Uterus (tissue), 2 donors: ENCODE results near the gene ECM2.

Experiments
- CTCF ChIP-seq, 4 experiments: fragments of 200-600 bp in 2 of 4; fragments of 450-650 bp in 2 of 4; sonication (generic) in 2 of 4; IDR thresholded peaks; one replicate each; pipeline ENCODE4 v1.5.1; 2016 to 2019; ENCODE audit warnings: antibody characterized with exemption in 4 of 4, mild to moderate bottlenecking in 2 of 4, moderate library complexity in 1 of 4
- POLR2A ChIP-seq, 2 donors: fragments of 450-650 bp; IDR thresholded peaks; one replicate each; pipeline ENCODE4 v1.6.1; 2016; ENCODE audit warnings: antibody characterized with exemption in 2 of 2, mild to moderate bottlenecking in 1 of 2, moderate library complexity in 1 of 2

GRCh38 chr9:92457576-92457975 lies 78.2 kb downstream of the ECM2 start:
- no peak for TF ChIP-seq CTCF (IDR thresholded peaks at IDR 0.05)
- TF ChIP-seq POLR2A (IDR thresholded peaks at IDR 0.05), result no peak
